Stimulated activated CD4-positive, alpha-beta T cell treated with anti-CD3 and anti-CD28 coated beads, Interleukin-12 subunit alpha, Interleukin-12 subunit beta, amount 100 ng/mL, for 4 hours (primary cell): ENCODE measurements around the gene SLC4A2.
A peak's percentile ranks its signal among the peaks of the same experiment; 100 is the strongest.
"Not testable (repeated sequence)": the region's sequence is repeated elsewhere in the genome, so short reads cannot be mapped to it uniquely, and the experiment has no call there.

Source experiments
- DNase-seq: peaks from one replicate; pipeline ENCODE4 v3.0.0-alpha.2; 2020

Gene SLC4A2

DNA sequence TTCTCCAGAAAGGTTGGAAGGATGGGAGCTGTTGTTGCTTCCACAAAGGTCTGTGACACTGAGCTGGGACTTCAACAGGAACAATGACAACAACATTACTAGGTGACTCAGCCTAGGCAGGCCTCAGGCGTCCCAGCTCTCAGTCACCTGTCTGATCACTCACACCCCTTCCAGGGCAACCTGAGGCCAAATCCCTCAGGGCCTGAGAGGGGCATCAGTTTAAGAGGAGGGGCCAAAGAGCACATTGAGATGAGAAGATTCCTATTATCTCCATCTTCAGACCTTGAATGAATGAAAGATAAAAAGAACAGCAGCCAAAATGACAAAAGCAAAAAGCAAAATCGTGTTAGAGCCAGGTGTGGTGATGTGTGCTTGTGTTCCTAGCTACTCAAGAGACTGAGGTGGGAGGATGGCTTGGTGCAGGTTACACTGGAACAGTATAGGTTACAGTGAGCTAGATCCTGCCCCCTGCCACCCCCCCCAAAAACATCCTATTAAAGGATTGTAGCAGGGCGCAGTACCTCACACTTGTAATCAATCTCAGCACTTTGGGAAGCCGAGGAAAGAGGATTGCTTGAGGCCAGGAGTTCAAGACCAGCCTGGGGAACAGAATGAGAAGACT is 34.8 kb upstream of the SLC4A2 start, which contains the start of gene ATG9B:
Gene ATG9B, minus strand, starts transcription at position 60 of the 622 bp plus-strand sequence. CDS start 71 bp downstream, outside the sequence.
- no peak for DNase-seq

DNA sequence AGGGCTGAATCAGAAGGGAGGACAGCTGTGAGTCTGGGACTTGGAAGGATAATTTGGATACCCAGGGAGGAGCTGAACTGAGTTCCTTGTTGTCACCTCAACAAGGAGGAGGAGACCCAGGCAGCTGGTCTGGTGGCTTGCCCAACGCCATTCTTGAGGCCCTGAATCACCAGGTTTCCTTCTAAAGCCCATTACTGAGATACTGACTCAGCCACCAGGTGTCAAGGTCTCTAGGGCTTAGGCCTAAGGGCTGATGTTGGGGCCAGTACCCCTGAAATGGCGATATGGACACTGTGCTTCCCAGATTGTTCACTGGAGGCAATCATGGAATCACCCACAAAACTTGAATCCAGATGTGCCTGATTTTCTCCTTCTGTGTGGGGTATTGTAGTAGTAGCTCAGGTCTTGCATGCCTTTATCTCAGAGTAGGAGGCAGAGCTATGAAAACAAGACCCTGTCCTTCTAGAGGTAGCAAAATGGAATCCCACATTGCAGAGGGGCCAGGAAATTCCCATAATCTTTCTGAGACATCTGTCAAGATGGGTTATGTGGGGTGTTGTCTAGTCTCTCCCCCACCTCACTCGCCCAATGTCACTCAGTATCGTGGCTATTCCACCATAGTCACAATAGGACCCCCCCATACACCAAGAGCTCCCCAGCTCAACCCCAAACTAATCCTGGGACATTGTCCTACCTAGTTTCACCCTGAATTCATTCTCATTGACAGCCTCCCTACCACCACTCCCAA is 33.3 kb upstream of the SLC4A2 start:
- DNase-seq = no peak

DNA sequence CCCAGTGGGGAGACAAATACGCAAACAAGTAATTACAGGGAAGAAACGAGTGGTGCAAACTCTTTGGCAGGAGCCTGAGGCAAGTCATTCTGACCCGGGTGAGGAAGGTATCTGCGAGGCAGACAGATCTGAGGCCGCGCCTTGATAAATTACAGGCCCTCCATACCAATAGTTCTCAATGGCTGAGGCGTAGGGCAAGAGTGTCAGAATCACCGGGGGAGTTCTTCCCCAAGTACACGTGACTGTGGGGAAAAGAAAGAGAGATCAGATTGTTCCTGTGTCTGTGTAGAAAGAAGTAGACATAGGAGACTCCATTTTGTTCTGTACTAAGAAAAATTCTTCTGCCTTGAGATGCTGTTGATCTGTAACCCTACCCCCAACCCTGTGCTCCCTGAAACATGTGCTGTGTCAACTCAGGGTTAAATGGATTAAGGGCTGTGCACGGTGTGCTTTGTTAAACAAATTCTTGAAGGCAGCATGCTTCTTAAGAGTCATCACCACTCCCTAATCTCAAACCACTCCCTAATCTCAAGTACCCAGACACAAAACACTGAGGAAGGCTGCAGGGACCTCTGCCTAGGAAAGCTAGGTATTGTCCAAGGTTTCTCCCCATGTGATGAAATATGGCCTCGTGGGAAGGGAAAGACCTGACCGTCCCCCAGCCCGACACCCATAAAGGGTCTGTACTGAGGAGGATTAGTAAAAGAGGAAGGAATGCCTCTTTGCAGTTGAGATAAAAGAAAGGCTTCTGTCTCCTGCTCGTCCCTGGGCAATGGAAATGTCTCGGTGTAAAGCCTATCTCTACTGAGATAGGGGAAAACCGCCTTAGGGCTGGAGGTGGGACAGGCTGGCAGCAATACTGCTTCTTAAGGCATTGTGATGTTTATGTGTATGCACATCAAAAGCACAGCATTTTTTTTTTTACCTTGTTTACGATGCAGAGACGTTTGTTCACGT is 32.3 kb upstream of the SLC4A2 start:
- DNase-seq = not testable (repeated sequence)

DNA sequence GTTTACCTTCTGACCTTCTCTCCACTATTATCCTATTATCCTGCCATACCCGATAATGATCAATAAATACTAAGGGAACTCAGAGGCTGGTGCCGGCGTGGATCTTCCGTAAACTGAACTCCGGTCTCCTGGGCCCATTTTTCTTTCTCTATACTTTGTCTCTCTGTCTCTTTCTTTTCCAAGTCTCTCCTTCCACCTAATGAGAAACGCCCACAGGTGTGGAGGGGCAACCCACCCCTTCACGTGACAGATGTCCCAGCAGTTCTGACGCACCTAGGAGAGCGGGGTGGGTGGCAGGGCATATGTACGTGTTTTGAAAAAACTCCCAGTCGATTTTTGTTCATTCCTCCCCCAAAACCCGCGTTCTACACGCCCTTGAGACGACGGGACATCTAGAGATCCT is 31.7 kb upstream of the SLC4A2 start:
- not testable (repeated sequence) for DNase-seq

DNA sequence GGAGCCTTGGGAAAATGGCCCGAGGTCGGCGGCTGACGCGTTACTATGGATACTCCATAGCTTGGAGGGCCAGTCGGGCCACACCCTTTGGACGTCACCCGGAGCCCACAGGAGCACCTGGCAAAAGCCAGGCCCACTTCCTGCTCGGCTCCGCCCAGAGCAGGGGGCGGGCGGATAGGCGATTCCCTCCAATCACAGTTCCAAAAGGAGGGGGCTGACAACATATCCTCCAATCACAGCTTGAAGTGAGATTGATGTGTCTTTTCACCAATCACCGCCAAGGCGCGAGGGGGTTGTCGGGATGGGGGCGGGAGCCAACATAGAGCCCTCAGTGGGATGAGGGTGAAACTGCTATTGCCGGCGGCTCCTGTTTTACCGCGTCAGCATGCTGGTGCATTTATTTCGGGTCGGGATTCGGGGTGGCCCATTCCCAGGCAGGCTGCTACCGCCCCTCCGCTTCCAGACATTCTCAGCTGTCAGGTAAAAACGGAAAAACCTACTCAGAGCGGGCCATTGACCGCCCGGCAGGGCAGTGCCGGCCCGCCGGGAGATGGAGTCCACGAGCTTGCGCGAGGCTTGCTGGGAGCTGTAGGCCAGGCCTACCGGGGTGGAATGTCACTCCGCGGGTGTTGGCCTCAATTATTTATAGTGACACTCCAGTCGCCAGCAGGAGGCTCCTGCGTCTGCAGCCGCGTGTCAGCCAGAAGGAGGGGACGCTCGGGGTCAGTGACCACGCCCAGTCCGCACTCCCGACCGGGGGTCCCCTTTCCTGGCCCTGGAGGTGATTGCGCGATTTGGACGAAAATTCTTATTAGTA is 31.1 kb upstream of the SLC4A2 start, which contains the start of gene ABCB8:
Gene ABCB8, plus strand, starts transcription at position 320 of the 817 bp plus-strand sequence. Its CDS starts 66 bp downstream, at position 386.
- peak; percentile 93 for DNase-seq

DNA sequence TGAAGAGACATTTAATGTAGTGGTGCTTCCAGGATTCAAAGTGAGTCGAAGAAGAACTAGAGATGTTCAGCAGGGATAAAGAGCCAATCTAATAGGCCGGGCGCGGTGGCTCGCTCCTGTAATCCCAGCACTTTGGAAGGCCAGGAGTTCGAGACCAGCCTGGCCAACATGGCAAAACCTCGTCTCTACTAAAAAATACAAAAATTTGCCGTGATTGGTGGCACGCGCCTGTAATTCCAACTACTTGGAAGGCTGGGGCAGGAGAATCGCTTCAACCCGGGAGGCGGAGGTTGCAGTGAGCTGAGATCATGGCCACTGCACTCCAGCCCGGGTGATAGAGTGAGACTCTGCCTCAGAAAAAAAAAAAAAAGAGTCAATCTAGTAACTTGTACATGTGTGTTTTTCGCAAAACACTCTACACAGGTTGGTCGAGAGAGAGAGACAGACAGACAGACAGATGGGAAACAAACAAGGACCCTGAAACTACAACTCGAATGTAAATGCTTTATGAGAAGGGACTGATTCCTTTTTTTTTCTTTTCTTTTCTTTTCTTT is 30.4 kb upstream of the SLC4A2 start:
- no peak for DNase-seq

DNA sequence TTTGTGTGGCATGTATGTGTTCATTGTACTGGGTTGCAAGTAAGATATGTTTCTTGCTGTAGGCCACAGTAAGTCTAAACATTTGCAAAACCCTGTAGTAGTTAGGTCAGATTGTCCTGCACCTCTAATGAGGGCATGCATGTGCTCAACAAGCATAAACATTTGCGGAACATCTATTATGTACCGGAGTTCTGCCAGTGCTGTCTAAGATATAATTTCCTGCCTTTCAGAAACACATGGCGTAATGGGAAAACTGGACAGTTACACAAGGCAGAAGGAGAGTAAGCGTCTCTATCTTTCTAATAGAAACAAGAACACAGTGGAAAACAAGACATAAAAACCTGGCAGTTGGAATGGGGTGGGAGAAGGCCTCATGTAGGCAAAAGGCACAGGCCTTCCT is 28.4 kb upstream of the SLC4A2 start:
- no peak for DNase-seq

DNA sequence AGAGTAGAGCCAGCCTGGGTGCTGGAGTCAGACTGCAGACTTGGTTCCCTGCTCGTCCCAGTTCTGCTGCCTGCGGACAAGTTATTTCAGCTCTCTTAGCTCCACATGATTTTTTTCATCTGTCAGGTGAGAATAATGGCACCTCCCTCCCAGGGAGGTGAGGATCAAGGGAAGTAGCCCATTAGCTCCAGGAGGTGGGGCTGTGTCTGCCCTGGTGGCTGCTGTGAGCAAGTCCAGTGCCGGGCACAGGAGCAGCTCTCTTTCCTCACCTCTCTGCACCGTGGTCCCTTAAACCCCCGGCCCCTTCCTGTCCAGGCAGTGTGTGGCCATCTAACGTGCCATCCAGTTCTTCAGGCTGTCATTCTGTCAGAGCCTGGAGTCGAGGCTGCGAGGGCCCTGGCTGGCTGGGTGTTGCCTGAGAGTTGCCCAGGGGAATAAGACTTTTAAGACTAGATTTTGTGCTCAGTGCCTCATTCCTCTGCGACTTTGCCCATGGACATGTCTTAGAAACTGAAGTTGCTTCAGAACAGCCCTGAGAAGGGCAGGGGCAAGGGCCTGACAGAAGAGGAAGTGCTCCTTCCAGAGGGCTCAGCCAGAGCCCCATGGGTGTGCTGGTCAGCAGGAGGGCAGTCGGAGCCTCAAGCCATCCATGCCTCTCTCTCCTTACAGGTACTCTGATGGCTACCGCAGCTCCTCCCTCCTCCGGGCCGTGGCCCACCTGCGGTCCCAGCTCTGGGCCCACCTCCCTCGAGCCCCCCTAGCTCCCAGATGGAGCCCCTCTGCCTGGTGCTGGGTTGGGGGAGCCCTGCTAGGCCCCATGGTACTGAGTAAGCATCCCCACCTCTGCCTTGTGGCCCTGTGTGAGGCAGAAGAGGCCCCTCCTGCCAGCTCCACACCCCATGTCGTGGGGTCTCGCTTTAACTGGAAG is 26.2 kb upstream of the SLC4A2 start:
- DNase-seq = no peak

DNA sequence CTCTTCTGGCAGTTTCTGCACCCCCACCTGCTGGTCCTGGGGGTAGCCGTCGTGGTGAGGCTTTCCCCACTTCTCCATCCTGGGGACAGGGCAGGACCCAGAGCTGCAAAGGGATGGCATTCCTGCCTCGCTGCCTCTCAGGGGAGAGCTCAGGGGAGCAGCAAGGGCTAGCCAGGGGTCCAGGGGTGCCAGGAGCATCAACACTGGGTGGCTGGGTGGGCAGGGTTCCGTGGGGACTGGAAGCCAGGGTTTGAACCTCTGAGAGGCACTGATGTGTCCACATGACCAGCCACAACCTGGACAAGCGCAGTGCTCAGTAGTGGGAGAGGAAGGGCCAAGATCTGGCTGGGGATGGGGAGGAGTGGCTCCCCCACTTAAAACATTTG is 25.5 kb upstream of the SLC4A2 start:
- no peak for DNase-seq

DNA sequence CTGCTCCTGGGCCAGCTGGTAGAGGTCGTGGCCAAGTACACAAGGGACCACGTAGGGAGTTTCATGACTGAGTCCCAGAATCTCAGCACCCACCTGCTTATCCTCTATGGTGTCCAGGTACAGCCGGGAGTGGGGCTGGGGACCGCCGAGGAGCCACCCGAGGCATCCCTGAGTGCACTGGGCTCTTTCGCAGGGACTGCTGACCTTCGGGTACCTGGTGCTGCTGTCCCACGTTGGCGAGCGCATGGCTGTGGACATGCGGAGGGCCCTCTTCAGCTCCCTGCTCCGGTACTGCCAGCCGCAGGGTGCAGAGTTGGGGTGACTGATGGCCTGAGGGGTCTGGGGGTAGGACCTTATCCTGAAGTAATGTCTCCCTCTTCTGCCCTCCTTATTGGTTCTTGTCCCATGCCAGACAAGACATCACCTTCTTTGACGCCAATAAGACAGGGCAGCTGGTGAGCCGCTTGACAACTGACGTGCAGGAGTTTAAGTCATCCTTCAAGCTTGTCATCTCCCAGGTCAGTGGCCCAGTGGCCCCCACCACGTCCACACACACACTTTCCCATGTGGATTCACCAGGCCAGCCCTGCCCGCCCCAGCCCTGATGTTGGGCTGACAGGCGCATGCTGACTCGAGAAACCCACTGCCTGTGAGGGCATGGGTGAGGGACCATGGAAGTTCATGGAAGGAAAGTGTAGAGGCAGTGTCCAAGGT is 24.9 kb upstream of the SLC4A2 start:
- no peak for DNase-seq

DNA sequence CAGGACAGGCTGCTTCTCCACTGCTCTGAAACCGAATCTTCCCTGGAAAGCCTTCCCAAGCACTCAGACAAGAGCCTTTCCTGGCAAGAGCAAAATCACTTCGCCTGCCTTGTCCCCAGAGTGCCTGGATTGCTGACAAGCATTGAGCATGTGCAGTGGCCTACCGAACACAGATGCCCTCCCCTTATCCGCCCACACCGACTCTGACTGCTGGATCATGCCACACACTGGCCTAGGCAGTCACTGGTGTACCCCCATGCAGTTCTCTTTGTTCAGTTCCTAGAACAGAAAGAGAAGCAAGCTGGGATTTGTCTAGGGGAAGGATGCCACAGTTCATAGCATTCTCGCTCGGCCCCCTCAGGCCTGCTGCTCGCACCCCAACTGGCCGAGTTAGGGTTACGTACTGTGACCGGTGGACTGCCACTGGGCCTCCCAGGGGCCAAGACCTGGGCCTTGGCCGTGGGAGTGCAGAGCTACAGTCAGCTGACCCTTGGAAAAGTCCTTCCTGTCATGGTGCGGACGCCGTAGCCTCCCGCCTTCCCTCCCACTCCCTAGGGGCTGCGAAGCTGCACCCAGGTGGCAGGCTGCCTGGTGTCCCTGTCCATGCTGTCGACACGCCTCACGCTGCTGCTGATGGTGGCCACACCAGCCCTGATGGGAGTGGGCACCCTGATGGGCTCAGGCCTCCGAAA is 24.2 kb upstream of the SLC4A2 start:
- DNase-seq = no peak

DNA sequence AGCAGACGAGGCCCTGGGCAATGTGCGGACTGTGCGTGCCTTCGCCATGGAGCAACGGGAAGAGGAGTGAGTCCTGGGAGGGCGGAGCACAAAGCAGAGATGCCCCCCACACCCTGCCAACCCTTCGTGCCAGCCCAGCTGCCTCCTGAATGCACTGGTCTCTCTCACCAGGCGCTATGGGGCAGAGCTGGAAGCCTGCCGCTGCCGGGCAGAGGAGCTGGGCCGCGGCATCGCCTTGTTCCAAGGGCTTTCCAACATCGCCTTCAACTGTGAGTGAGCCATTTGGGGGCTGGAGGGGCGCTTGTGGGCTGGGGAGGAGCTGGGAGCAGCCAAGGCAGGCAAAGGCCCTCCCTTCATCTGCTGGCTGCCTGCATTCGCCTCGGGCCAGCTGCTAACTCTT is 23.5 kb upstream of the SLC4A2 start:
- no peak for DNase-seq

DNA sequence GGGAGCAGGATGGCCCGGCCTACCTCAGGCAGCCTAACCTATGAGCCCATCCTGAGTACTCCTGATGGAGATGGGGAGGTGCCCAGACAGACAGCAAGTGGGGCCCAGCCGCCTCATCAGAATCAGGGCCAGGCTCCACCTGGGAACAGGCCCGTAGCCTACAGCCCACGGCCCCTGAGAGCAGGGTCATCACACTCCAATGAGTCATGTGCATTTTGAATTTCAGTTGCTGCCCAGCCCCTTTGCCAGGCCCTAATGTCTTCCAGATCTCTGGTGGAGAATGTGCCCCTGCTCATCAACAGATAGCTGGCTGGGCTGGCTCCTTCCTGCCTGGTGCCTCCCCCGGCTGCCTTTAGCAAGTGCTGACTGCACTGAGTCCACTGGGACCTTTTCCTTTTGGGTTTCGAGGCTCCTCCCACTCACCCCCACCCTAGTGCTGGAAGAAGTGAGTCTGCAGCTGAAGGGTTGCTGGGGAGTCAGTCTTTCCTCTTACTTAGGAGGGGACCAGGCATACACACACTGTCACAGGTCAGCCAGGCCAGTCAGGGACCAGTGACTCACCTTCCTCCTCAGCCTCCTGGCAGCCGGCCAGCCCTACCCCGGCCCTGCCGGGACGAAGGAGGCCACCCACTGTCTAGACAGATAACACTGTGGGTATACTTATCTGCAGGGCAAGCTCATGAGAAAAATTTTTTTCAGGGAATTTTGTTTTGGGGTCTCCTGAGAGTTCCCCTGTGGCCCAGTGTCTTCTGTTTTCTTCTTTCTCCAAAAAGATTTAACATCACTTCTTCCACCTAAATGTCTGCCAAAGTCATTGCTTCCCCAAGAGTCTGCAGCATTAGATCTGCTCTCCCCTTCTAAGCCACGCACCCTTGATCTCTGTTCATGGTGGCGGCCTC is 20.2 kb upstream of the SLC4A2 start:
- peak; percentile 61 for DNase-seq

DNA sequence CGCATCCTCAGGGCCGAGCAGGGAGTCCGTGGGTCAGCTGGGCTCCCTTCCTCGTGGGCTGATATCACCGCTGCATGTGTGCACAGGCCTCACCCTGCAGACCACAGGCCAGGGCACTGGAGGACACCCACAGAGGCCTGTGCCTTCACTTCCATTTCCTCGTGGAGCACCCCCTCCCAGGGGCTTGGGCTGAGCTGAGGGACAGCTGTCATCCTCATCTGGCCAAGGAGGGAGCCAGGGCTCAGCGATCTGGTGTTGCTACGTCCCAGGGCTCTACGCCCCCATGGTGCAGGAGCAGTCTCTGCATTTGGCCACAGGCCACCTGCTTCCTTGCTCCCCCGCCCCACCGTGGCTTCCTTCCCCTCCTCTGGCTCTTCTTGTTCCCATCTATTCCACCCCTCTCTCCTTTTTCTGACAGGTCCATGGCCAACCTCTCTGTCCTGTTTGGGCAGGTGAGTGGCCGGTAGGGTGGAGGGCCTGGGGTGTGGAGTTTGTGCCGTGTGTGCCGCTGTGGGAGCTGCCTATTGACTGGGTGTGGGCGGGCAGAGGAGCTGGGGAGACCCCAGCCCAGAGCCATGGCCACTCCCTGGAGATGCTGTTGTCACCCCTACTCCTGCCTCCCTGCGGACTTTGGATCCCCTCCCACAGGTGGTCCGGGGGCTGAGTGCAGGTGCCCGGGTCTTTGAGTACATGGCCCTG is 19.4 kb upstream of the SLC4A2 start:
- no peak for DNase-seq

DNA sequence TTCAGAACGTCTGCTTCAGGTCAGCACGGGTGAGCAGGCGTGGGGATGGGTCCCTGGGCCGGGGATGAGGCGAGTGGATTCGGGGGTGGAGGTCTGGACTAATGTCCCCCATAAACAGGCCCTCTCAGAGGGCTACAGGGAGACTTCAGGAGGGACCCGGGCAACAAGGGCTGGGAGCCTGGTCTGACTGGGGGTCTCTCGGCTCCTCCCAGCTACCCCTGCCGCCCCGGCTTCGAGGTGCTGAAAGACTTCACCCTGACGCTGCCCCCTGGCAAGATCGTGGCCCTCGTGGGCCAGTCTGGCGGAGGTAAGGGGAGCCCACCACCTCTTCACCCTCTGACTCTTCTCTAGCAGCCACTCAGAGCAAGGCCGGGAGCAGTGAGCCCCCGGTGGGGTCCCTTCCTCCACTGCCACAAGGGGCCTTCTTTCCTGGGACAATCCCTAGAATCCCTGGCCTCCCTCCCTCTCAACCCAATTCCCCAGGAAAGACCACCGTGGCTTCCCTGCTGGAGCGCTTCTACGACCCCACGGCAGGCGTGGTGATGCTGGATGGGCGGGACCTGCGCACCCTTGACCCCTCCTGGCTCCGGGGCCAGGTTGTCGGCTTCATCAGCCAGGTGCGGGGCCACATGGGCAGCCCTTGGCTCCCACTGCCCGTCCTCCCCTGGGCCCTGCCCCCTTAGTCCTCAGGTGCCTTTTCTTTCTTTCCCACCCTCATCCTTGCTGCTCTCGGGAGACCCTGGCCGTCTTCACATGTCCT is 18.6 kb upstream of the SLC4A2 start:
- no peak for DNase-seq

DNA sequence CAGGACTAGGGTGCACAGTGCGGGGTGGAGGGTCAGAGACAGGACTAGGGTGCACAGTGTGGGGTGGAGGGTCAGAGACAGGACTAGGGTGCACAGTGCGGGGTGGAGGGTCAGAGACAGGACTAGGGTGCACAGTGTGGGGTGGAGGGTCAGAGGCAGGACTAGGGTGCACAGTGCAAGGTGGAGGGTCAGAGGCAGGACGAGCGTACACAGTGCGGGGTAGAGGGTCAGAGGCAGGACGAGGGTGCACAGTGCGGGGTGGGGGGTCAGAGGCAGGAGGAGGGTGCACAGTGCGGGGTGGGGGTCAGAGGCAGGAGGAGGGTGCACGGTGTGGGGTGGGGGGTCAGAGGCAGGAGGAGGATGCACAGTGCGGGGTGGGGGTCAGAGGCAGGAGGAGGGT is 15.9 kb upstream of the SLC4A2 start:
- not testable (repeated sequence) for DNase-seq

DNA sequence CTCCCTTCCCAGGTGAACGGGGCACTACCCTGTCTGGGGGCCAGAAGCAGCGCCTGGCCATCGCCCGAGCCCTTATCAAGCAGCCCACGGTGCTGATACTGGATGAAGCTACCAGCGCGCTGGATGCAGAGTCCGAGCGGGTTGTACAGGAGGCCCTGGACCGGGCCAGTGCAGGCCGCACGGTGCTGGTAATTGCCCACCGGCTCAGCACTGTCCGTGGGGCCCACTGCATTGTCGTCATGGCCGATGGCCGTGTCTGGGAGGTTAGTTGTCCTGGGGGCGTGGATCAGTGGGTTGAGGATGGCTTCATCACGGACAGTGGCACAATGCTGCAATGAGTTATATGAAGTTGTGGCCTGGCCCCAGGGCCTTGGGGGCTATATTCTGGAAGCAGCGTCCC is 15.4 kb upstream of the SLC4A2 start:
- no peak for DNase-seq
